ENCODE data around the gene LRRC31. TPM values are rescaled to one million over a fixed set of nuclear protein-coding genes. Genes with fewer than 3 reads are reported as not detected.

LRRC31 gene
- polyA plus RNA-seq, 1 of the 3 experiments (the other 2 are of a cell fraction) = not detected

- Histone ChIP-seq H2AFZ (ENCODE audit: low read depth) (no peak overlapping the region), H3K4me2 (no peak overlapping the region), H3F3A (replicated peaks; ENCODE audit: insufficient read depth) (no peaks in the 10 kb centered on the region), H3K79me2 (ENCODE audit: insufficient read depth) (no peaks in the 10 kb centered on the region), H3K27ac (ENCODE audit: low read depth in 2 of 2, low read length in 1 of 2) (no peak overlapping the region), H3K36me3 (replicated peaks in 1 of 2; ENCODE audit: control insufficient read depth in 1 of 2, insufficient read depth in 2 of 2, low read length in 1 of 2) (no peaks in the 10 kb centered on the region), H3K27me3 (ENCODE audit: insufficient read depth) (no peaks in the 10 kb centered on the region; the same call in 1 of the 2 replicates), H3K9me2 (no peaks in the 10 kb centered on the region), H3K4me1 (ENCODE audit: control insufficient read depth in 1 of 2, insufficient read depth in 2 of 2, low read depth in 1 of 2, low read length in 1 of 2) (no peaks in the 10 kb centered on the region), H3K9me3 (no peaks in the 10 kb centered on the region), H3K9ac (no peak overlapping the region), H4K20me1 (ENCODE audit: insufficient read depth) (no peaks in the 10 kb centered on the region), H3K4me3 (ENCODE audit: low read depth in 2 of 2, low read length in 1 of 2) (no peak overlapping the region)
- 97% methylated on average over 3 of the region's 3 CpGs for WGBS (ENCODE audit: low lambda C conversion rate)
- no peak for TF ChIP-seq JUND (IDR thresholded peaks at IDR 0.05)
- no peak for TF ChIP-seq EZH2phosphoT487 (IDR thresholded peaks at IDR 0.05; ENCODE audit: borderline replicate concordance, low read depth)
- no peak for TF ChIP-seq EP300 (IDR thresholded peaks at IDR 0.05; ENCODE audit: borderline replicate concordance in 1 of 2, low read depth in 1 of 2, low read length in 1 of 2)
- TF ChIP-seq, protein P1, sequence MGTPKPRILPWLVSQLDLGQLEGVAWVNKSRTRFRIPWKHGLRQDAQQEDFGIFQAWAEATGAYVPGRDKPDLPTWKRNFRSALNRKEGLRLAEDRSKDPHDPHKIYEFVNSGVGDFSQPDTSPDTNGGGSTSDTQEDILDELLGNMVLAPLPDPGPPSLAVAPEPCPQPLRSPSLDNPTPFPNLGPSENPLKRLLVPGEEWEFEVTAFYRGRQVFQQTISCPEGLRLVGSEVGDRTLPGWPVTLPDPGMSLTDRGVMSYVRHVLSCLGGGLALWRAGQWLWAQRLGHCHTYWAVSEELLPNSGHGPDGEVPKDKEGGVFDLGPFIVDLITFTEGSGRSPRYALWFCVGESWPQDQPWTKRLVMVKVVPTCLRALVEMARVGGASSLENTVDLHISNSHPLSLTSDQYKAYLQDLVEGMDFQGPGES (IDR thresholded peaks at IDR 0.05; ENCODE audit: low read depth, low read length) = no peak
- TF ChIP-seq TEAD4 (IDR thresholded peaks at IDR 0.05; ENCODE audit: borderline replicate concordance, insufficient read depth) = no peak
- TF ChIP-seq FOXJ3 (CRISPR knock-in tag; IDR thresholded peaks at IDR 0.05) = no peak
- TF ChIP-seq MAX (IDR thresholded peaks at IDR 0.05; ENCODE audit: low read depth) = no peak
- TF ChIP-seq ELF1 (IDR thresholded peaks at IDR 0.05) = no peak
- no peak for TF ChIP-seq RCOR1 (IDR thresholded peaks at IDR 0.05; ENCODE audit: low read length)
- TF ChIP-seq SIN3A (IDR thresholded peaks at IDR 0.05; ENCODE audit: borderline replicate concordance, low read depth, low read length) = no peak
- no peak for DNase-seq
- CTCF ChIA-PET = no interaction called here
- POLR2A ChIA-PET = no interaction called here
Measured at GRCh38 chr3:169848741-169849140, 21.0 kb downstream of the LRRC31 start.

- ChIA-PET CTCF (no interaction called here), POLR2A (no interaction called here)
- Histone ChIP-seq H3K4me3 (ENCODE audit: low read depth in 2 of 2, low read length in 1 of 2) (no peak overlapping the region), H3K27ac (ENCODE audit: low read depth in 2 of 2, low read length in 1 of 2) (no peak overlapping the region), H3F3A (replicated peaks; ENCODE audit: insufficient read depth) (no peaks in the 10 kb centered on the region), H3K36me3 (replicated peaks in 1 of 2; ENCODE audit: control insufficient read depth in 1 of 2, insufficient read depth in 2 of 2, low read length in 1 of 2) (no peaks in the 10 kb centered on the region), H3K9me3 (no peaks in the 10 kb centered on the region), H3K79me2 (ENCODE audit: insufficient read depth) (no peaks in the 10 kb centered on the region), H4K20me1 (ENCODE audit: insufficient read depth) (no peaks in the 10 kb centered on the region), H2AFZ (ENCODE audit: low read depth) (no peak overlapping the region), H3K9ac (no peak overlapping the region), H3K4me1 (ENCODE audit: control insufficient read depth in 1 of 2, insufficient read depth in 2 of 2, low read depth in 1 of 2, low read length in 1 of 2) (no peaks in the 10 kb centered on the region), H3K27me3 (ENCODE audit: insufficient read depth) (no peaks in the 10 kb centered on the region; the same call in 1 of the 2 replicates), H3K4me2 (no peak overlapping the region), H3K9me2 (no peaks in the 10 kb centered on the region)
- 88% methylated on average over 4 of the region's 4 CpGs for WGBS (ENCODE audit: low lambda C conversion rate)
- no peak for DNase-seq
- TF ChIP-seq PBX3 (IDR thresholded peaks at IDR 0.05) (no peak), GATA2 (CRISPR knock-in tag; IDR thresholded peaks at IDR 0.05) (no peak), SIN3A (IDR thresholded peaks at IDR 0.05; ENCODE audit: borderline replicate concordance, low read depth, low read length) (no peak), USF1 (IDR thresholded peaks at IDR 0.05; ENCODE audit: borderline replicate concordance, low read depth) (no peak), GABPA (IDR thresholded peaks at IDR 0.05; ENCODE audit: low read depth) (no peak), REST (IDR thresholded peaks at IDR 0.05; ENCODE audit: low read depth, low read length) (no peak), TAF1 (IDR thresholded peaks at IDR 0.05; ENCODE audit: borderline replicate concordance, low read depth, low read length) (no peak), TCF12 (IDR thresholded peaks at IDR 0.05) (no peak)
- TF ChIP-seq, protein P1 (IDR thresholded peaks at IDR 0.05; ENCODE audit: low read depth, low read length) = no peak
- TF ChIP-seq, protein P2, sequence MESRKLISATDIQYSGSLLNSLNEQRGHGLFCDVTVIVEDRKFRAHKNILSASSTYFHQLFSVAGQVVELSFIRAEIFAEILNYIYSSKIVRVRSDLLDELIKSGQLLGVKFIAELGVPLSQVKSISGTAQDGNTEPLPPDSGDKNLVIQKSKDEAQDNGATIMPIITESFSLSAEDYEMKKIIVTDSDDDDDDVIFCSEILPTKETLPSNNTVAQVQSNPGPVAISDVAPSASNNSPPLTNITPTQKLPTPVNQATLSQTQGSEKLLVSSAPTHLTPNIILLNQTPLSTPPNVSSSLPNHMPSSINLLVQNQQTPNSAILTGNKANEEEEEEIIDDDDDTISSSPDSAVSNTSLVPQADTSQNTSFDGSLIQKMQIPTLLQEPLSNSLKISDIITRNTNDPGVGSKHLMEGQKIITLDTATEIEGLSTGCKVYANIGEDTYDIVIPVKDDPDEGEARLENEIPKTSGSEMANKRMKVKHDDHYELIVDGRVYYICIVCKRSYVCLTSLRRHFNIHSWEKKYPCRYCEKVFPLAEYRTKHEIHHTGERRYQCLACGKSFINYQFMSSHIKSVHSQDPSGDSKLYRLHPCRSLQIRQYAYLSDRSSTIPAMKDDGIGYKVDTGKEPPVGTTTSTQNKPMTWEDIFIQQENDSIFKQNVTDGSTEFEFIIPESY (IDR thresholded peaks at IDR 0.05; ENCODE audit: borderline replicate concordance, low read depth) = no peak
Measured at GRCh38 chr3:169847896-169848295, 21.8 kb downstream of the LRRC31 start.

All from SK-N-SH (cell line).